Central memory CD8-positive, alpha-beta T cell (primary cell): ENCODE measurements around the gene PDE10A.
"Not testable (repeated sequence)": the region's sequence is repeated elsewhere in the genome, so short reads cannot be mapped to it uniquely, and the experiment has no call there.

Experiments
- ATAC-seq: fragments of 150-1000 bp; cut with Tn5 transposase; replicated peaks from 2 replicates; pipeline ENCODE4 v1.10.0; 2022; ENCODE audit warnings: mild to moderate bottlenecking, moderate FRiP score, moderate number of reproducible peaks; ENCODE audit not compliant: poor library complexity, severe bottlenecking; ENCODE audit errors: extremely low read depth
- DNase-seq, 2 donors: peaks; one replicate each; pipeline ENCODE4 v3.0.0; 2021; ENCODE audit warnings: low spot score in 2 of 2
- H3K27ac Mint-ChIP-seq: one replicate; pipeline ENCODE4 v1.8.0; 2022; ENCODE audit warnings: low read depth, mild to moderate bottlenecking, moderate library complexity, mixed read lengths
- H3K27me3 Mint-ChIP-seq: one replicate; pipeline ENCODE4 v1.8.0; 2022; ENCODE audit warnings: mixed read lengths
- H3K36me3 Mint-ChIP-seq: one replicate; pipeline ENCODE4 v1.8.0; 2022; ENCODE audit warnings: mild to moderate bottlenecking, moderate library complexity, mixed read lengths; ENCODE audit not compliant: insufficient read depth
- H3K4me1 Mint-ChIP-seq: one replicate; pipeline ENCODE4 v1.8.0; 2022; ENCODE audit warnings: mixed read lengths
- H3K4me3 Mint-ChIP-seq: one replicate; pipeline ENCODE4 v1.8.0; 2022; ENCODE audit warnings: mild to moderate bottlenecking, moderate library complexity, mixed read lengths
- H3K9me3 Mint-ChIP-seq: one replicate; pipeline ENCODE4 v1.8.0; 2022; ENCODE audit warnings: mixed read lengths

PDE10A gene

DNA sequence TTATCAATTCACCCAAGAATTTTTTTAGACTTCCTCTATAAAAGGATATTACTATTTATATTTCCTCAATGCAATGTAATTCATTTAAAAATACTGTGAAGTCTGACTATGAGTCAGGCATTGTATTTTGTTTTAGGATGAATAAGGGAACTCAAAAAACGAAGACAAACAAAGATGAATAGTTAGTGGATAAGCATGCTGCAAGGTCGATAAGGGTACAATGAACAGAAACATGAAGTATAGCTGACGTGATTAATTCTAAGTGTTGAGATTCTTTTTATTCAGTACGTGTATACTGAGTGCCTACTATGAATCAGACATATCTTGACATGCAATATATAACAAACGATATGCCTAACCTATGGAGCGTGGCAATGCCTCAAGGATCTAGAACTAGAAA, 105.4 kb downstream of the PDE10A start:
- Mint-ChIP-seq H3K4me3 (no peak overlapping the region), H3K27me3 (no peaks in the 10 kb centered on the region), H3K4me1 (no peaks in the 10 kb centered on the region), H3K36me3 (no peaks in the 10 kb centered on the region), H3K9me3 (peaks cover 10% of the 10 kb centered on the region), H3K27ac (no peak overlapping the region)
- no peak for DNase-seq
- no peak for ATAC-seq

DNA sequence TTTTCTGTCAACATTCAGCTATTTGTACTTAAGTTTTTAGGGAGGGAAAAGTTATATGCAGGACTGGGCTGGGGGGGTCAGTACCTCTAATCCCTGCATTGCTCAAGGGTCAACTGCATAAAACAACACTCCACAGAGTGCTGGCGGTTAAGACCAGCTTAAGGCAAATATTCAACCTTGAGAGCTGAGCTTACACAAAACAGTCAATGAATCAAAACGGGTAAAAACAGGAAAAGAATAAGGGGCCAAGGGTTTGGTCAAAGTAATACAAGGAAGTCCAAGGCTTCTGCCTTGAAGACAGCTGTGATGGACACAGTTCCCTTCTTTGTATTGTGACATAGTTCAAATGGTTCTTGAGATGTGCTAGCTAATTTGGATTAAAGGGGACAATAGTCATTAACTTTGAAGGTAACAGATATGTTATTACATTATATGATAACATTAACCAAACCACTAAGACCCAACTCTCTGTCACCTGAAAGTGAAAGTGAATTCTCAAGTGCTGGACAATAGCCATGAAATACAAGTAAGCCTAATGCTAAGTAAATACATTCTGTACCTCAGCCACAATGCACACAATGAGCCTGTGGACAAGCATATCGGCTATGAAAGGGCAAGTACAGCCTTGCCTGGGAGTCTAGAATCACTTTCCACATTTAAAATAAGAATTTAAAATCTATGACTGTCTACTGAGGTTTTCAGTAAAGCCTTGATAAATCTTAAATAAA, 106.8 kb downstream of the PDE10A start:
- no peaks in the 10 kb centered on the region for H3K27me3 Mint-ChIP-seq
- no peak overlapping the region for H3K27ac Mint-ChIP-seq
- H3K4me1 Mint-ChIP-seq: no peaks in the 10 kb centered on the region
- no peaks in the 10 kb centered on the region for H3K36me3 Mint-ChIP-seq
- no peak for DNase-seq
- no peak overlapping the region for H3K4me3 Mint-ChIP-seq
- ATAC-seq: no peak
- peaks cover 8% of the 10 kb centered on the region for H3K9me3 Mint-ChIP-seq

DNA sequence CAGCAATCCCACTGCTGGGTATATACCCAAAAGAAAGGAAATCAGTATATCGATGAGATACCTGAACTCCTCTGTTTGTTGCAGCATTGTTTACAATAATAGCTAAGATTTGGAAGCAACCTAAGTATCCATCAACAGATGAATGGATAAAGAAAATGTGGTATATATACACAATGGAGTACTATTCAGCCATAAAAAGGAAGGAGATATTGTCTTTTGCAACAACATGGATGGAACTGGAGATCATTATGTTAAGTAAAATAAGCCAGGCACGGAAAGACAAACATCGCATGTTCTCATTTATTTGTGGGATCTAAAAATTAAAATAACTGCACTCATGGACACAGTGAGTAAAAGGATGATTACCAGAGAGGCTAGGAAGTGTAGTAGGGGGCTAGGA, 108.4 kb downstream of the PDE10A start:
- H3K4me3 Mint-ChIP-seq, H3K36me3 Mint-ChIP-seq, H3K27ac Mint-ChIP-seq, H3K4me1 Mint-ChIP-seq, DNase-seq, H3K27me3 Mint-ChIP-seq, H3K9me3 Mint-ChIP-seq, ATAC-seq: not testable (repeated sequence)

DNA sequence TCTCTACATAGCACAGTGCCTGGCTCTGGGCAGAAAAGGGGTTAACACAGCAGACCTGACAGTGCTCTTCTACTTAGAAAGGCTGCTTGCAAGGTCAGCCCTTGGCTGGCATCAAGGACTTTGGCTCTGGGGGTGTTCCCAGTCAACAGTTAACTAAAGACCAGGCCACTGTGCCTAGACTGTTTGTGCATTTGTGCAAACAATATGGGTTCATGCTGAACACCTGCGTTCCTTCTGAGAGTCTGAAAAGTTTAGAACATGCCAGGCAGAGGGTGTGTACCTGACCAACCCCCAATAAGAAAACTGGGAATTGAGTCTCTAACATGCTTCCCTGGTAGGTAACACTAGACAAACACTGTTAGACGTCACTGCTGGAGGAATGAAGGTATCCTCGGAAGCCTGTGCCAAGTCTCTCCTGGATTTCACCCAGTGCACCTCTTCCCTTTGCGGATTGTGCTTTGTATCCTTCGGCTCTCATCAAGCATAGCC, 110.7 kb downstream of the PDE10A start:
- H3K4me3 Mint-ChIP-seq: no peak overlapping the region
- peaks cover 5% of the 10 kb centered on the region for H3K9me3 Mint-ChIP-seq
- no peak for DNase-seq
- no peaks in the 10 kb centered on the region for H3K4me1 Mint-ChIP-seq
- H3K27me3 Mint-ChIP-seq: no peaks in the 10 kb centered on the region
- no peaks in the 10 kb centered on the region for H3K36me3 Mint-ChIP-seq
- no peak for ATAC-seq
- H3K27ac Mint-ChIP-seq: no peak overlapping the region

DNA sequence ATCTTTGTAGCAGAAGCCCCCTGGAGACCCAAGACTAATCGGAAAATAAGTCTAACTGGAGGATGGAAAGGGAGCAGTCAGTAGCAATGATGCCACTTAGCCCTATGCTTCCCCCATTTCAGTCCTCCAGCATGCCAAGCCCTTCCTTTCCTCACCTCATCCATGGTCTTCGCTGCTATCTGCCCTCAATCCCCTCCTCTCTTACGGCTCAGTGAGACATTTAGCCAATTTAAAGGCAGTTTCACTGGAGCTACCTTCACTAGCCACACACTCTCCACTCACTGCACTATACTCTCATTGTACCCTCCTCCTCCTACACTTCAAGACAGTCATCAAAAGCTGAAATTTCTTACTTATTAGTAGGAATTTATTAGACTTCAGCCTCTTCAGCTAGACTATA, 111.2 kb downstream of the PDE10A start:
- Mint-ChIP-seq H3K27ac (no peak overlapping the region), H3K4me3 (no peak overlapping the region), H3K4me1 (no peaks in the 10 kb centered on the region), H3K36me3 (no peaks in the 10 kb centered on the region), H3K9me3 (peaks cover 5% of the 10 kb centered on the region), H3K27me3 (no peaks in the 10 kb centered on the region)
- ATAC-seq (no peak), DNase-seq (no peak)

DNA sequence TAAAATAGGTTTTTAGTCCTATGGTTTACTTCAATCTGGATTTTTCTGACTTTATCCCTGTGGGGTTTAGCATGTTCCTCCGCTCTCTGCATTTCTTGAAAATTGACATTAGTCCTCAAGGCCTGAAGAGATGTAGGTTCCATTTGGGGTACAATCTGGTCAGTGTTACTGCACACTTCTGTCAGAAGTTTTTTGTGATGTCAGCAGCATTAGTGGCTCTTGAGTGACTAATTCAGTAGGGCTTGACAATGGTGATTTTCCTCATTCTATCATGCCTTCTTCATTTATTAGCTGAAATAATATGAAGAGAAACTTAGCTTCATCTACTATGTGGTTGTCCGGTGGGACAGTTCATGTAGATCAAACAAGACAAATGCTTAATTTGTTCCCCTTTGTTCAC, 114.6 kb downstream of the PDE10A start:
- DNase-seq (no peak), ATAC-seq (no peak)
- Mint-ChIP-seq H3K4me1 (no peaks in the 10 kb centered on the region), H3K9me3 (no peaks in the 10 kb centered on the region), H3K27ac (no peak overlapping the region), H3K36me3 (no peaks in the 10 kb centered on the region), H3K4me3 (no peak overlapping the region), H3K27me3 (no peaks in the 10 kb centered on the region)

DNA sequence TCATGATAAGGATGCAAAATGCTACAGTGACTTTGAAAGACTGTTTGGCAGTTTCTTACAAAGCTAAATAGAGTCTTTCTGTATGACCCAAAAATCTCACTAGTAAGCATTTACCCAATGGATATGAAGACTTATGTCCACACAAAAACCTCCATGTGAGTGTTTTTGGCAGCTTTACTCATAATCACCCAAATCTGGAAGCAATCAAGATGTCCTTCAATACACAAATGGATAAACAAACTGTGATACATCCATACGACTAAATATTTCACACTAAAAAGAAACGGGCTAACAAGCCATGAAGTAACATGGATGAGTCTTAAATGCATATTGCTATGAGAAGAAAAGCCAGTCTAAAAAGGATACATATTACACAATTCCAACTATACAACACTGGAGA, 117.2 kb downstream of the PDE10A start:
- Mint-ChIP-seq H3K27ac (no peak overlapping the region), H3K36me3 (no peaks in the 10 kb centered on the region), H3K27me3 (no peaks in the 10 kb centered on the region), H3K4me1 (no peaks in the 10 kb centered on the region), H3K9me3 (no peaks in the 10 kb centered on the region), H3K4me3 (no peak overlapping the region)
- DNase-seq: no peak
- ATAC-seq: no peak

DNA sequence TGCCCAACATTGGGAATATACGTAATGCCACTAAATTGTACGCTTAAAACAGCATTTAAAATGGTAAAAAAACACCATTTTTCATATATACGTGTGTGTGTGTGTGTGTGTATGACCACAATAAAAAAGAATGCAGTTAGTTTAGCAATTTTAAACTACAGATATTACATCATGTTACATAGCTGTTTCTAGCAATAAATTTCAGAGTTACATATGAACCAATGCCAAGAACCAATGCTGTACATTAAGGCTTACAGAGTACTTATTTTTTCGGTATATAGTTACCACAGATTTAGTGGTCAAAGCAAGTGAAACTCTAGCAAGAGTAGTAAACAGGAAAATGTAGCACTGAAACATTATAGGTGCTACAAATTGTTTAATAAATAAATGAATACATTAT, 119.3 kb downstream of the PDE10A start:
- H3K9me3 Mint-ChIP-seq: no peaks in the 10 kb centered on the region
- H3K4me3 Mint-ChIP-seq: no peak overlapping the region
- no peaks in the 10 kb centered on the region for H3K27me3 Mint-ChIP-seq
- H3K36me3 Mint-ChIP-seq: no peaks in the 10 kb centered on the region
- DNase-seq: no peak
- no peaks in the 10 kb centered on the region for H3K4me1 Mint-ChIP-seq
- ATAC-seq: no peak
- H3K27ac Mint-ChIP-seq: no peak overlapping the region

DNA sequence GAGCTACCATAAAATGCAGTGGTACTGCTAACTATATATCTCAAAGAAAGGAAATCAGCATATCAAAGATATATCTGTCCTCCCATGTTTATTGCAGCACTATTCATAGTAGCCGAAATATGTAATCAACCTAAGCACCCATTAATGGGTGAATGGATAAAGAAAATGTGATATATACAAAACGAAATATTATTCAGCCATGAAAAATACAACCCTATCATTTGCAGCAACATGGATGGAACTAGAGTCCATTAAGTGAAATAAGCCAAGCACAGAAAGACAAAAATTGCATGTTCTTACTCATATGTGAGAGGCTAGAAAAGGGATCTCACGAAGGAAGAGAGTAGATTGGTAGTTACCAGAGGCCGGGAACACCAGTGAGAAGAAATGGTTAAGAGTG, 126.1 kb downstream of the PDE10A start:
- ATAC-seq: no peak
- no peaks in the 10 kb centered on the region for H3K36me3 Mint-ChIP-seq

DNA sequence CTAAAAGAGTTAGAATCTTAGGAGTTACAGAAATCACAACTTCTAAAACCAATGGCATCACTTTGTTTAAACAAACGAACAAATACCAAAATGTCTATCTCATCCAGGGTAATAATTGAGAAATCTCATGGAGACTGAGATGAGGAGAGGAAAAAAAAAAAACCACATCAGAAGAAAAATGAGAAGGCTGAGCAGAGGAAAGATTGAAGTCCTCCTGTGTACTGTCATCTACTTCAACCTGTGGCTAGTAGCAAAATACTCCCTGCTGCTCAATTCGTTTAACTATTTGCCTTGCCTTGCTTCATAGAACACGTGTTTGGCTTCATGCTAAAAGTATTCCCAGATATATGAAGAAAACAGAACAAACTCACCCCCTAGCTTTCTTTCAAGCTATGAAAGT, 143.7 kb downstream of the PDE10A start:
- no peaks in the 10 kb centered on the region for H3K4me1 Mint-ChIP-seq
- no peak overlapping the region for H3K27ac Mint-ChIP-seq
- DNase-seq: no peak

More for the DNA sequence above, 126.1 kb downstream of the PDE10A start:
- no peak overlapping the region for H3K4me3 Mint-ChIP-seq
- no peaks in the 10 kb centered on the region for H3K4me1 Mint-ChIP-seq
- no peaks in the 10 kb centered on the region for H3K27me3 Mint-ChIP-seq
- no peak for DNase-seq
- no peaks in the 10 kb centered on the region for H3K9me3 Mint-ChIP-seq
- no peak overlapping the region for H3K27ac Mint-ChIP-seq

DNA sequence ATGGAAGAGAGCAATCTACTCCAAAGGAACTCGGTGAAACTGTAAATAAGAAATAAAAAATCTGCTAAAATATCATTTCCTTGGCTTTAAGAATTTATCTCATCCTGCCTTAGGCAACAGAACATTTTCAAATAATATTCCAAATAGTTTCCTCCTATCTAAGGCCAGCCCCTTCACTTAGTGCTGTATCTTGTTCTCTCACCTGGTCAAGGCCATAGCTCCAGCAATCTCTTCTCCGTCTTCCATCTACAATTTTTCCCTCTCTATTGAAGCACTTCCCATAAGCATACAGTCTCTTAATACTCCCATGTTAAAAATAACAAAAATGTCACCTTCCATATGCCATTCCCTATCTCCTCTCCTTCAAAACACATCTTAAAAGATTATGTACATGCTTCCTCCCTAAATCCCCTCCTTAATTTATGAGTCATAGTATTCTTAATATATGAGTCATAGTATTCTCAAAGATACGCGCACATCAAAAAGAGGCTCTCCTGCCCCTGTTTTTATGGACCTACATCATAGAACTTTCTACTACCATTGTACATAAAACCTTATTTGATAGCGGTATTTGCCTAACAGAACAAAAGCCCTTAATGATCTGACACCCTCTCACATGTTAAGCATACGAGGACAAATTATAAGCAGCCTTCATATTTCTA, 146.9 kb downstream of the PDE10A start:
- H3K9me3 Mint-ChIP-seq: peaks cover 6% of the 10 kb centered on the region
- H3K27me3 Mint-ChIP-seq: no peaks in the 10 kb centered on the region
- DNase-seq (no peak), ATAC-seq (no peak)
- no peaks in the 10 kb centered on the region for H3K36me3 Mint-ChIP-seq
- H3K4me3 Mint-ChIP-seq: no peak overlapping the region
- H3K27ac Mint-ChIP-seq: no peak overlapping the region
- H3K4me1 Mint-ChIP-seq: no peaks in the 10 kb centered on the region

More for the DNA sequence above, 143.7 kb downstream of the PDE10A start:
- ATAC-seq: no peak
- Mint-ChIP-seq H3K4me3 (no peak overlapping the region), H3K9me3 (peaks cover 6% of the 10 kb centered on the region), H3K36me3 (no peaks in the 10 kb centered on the region), H3K27me3 (no peaks in the 10 kb centered on the region)

DNA sequence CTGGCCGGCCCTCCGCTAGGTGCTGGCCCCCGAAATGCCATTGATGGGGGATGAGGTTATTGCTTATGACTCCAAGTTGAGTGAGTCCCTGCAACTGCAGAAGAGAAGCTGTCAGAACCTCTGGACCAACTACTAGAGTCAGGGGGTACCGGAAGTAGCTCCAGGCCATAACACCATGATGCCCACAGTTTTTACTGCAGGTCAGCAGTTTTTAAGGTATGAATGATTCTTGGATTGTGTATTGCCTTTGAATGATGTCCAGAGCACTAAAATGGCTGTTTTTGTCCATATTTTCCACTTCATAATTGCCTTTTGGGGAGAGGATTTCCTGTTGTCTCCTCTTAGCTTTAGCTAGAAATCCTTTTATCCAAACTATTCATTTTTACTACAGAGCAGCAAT, 148.4 kb downstream of the PDE10A start:
- H3K27ac Mint-ChIP-seq: no peak overlapping the region
- no peaks in the 10 kb centered on the region for H3K27me3 Mint-ChIP-seq
- H3K36me3 Mint-ChIP-seq: no peaks in the 10 kb centered on the region
- no peak for ATAC-seq
- peaks cover 6% of the 10 kb centered on the region for H3K9me3 Mint-ChIP-seq
- no peak overlapping the region for H3K4me3 Mint-ChIP-seq
- no peak for DNase-seq
- no peaks in the 10 kb centered on the region for H3K4me1 Mint-ChIP-seq

DNA sequence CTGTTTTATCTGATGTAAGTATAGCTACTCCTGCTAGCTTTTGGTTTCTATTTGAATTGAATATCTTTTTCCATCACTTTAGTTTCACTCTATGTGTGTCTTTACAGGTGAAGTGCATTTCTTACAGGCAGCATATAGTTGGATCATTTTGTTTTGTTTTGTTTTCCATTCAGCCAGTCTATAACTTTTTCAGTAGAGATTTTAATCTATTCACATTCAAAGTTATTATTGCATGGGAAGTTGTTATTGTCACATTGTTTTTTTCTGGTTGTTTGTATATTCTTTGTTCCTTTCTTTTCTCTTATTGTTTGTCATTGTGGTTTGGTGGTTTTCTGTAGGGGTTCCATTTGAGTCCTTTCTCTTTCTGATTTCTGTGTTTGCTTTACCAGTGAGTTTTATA, 151.2 kb downstream of the PDE10A start:
- Mint-ChIP-seq H3K4me3 (no peak overlapping the region), H3K27ac (no peak overlapping the region), H3K4me1 (no peaks in the 10 kb centered on the region), H3K9me3 (peaks cover 11% of the 10 kb centered on the region), H3K36me3 (no peaks in the 10 kb centered on the region), H3K27me3 (no peaks in the 10 kb centered on the region)
- no peak for DNase-seq
- ATAC-seq: no peak
